ENCODE data around the gene FHOD1. TPM values are rescaled to one million over a fixed set of nuclear protein-coding genes. Genes with fewer than 3 reads are reported as not detected.
A peak's percentile ranks its signal among the peaks of the same experiment; 100 is the strongest.

Gene FHOD1
- total and polyA plus RNA-seq, 2 of the 13 experiments (the other 11 are each of a cell fraction or from before 2014, with no cell fraction given) = 20.0 to 20.8 TPM

- TF ChIP-seq ZNF431 (CRISPR knock-in tag; IDR thresholded peaks at IDR 0.05; ENCODE audit: borderline replicate concordance, low read depth) = no peak
- TF ChIP-seq HNF4G (IDR thresholded peaks at IDR 0.05; ENCODE audit: borderline replicate concordance, low read depth, low read length) = no peak
- TF ChIP-seq HNF4G (CRISPR knock-in tag; IDR thresholded peaks at IDR 0.05; ENCODE audit: borderline replicate concordance, low read depth) = no peak
- TF ChIP-seq NKX3-1 (CRISPR knock-in tag; IDR thresholded peaks at IDR 0.05) = no peak
- TF ChIP-seq ZNF724P (CRISPR knock-in tag; IDR thresholded peaks at IDR 0.05; ENCODE audit: borderline replicate concordance) = no peak
- peak; percentile 68; the same call in 1 of the 2 replicates for TF ChIP-seq YEATS4 (CRISPR knock-in tag; IDR thresholded peaks at IDR 0.05; ENCODE audit: borderline replicate concordance)
- TF ChIP-seq DRAP1 (CRISPR knock-in tag; IDR thresholded peaks at IDR 0.05) = no peak; the same call in 1 of the 2 replicates
- TF ChIP-seq STAT6 (CRISPR knock-in tag; IDR thresholded peaks at IDR 0.05; ENCODE audit: borderline replicate concordance) = no peak
- TF ChIP-seq HBP1 (CRISPR knock-in tag; IDR thresholded peaks at IDR 0.05; ENCODE audit: low read depth) = no peak
- no peak for TF ChIP-seq ZSCAN20 (CRISPR knock-in tag; IDR thresholded peaks at IDR 0.05; ENCODE audit: borderline replicate concordance)
- TF ChIP-seq TEF (CRISPR knock-in tag; IDR thresholded peaks at IDR 0.05) = no peak
- TF ChIP-seq ZNF260 (CRISPR knock-in tag; IDR thresholded peaks at IDR 0.05; ENCODE audit: borderline replicate concordance, low read depth) = no peak
- TF ChIP-seq DMAP1 (CRISPR knock-in tag; IDR thresholded peaks at IDR 0.05) = peak; percentile 79
- no peak for TF ChIP-seq ZNF570 (CRISPR knock-in tag; IDR thresholded peaks at IDR 0.05; ENCODE audit: borderline replicate concordance)
- peak; percentile 41 for TF ChIP-seq ZNF460 (CRISPR knock-in tag; IDR thresholded peaks at IDR 0.05; ENCODE audit: borderline replicate concordance)
- no peak for TF ChIP-seq ZNF138 (CRISPR knock-in tag; IDR thresholded peaks at IDR 0.05; ENCODE audit: low read depth)
- TF ChIP-seq MTF1 (CRISPR knock-in tag; IDR thresholded peaks at IDR 0.05) = no peak
- TF ChIP-seq ZNF44 (CRISPR knock-in tag; IDR thresholded peaks at IDR 0.05) = no peak; the same call in 1 of the 2 replicates
- no peak for TF ChIP-seq MAFF (IDR thresholded peaks at IDR 0.05; ENCODE audit: low read depth, low read length)
- no peak for TF ChIP-seq ZNF432 (CRISPR knock-in tag; IDR thresholded peaks at IDR 0.05; ENCODE audit: borderline replicate concordance)
- TF ChIP-seq MEIS2 (CRISPR knock-in tag; IDR thresholded peaks at IDR 0.05) = peak; percentile 14; the same call in 1 of the 2 replicates
- TF ChIP-seq ZNF512 (CRISPR knock-in tag; IDR thresholded peaks at IDR 0.05) = no peak; the same call in 1 of the 2 replicates
- no peak for TF ChIP-seq GTF2F1 (IDR thresholded peaks at IDR 0.05; ENCODE audit: low read length)
Observed at GRCh38 chr16:67247192-67248072, at the start of gene FHOD1 (continued).
